GM21367 (cell line): Measurements from ENCODE around the gene PTK7.
"Not testable (repeated sequence)": the region's sequence is repeated elsewhere in the genome, so short reads cannot be mapped to it uniquely, and the experiment has no call there.

ENCODE experiments used
- ATAC-seq: cut with Tn5 transposase; IDR thresholded peaks from one replicate; pipeline ENCODE4 v1.9.1; 2021; ENCODE audit not compliant: unreplicated experiment

PTK7 gene

DNA sequence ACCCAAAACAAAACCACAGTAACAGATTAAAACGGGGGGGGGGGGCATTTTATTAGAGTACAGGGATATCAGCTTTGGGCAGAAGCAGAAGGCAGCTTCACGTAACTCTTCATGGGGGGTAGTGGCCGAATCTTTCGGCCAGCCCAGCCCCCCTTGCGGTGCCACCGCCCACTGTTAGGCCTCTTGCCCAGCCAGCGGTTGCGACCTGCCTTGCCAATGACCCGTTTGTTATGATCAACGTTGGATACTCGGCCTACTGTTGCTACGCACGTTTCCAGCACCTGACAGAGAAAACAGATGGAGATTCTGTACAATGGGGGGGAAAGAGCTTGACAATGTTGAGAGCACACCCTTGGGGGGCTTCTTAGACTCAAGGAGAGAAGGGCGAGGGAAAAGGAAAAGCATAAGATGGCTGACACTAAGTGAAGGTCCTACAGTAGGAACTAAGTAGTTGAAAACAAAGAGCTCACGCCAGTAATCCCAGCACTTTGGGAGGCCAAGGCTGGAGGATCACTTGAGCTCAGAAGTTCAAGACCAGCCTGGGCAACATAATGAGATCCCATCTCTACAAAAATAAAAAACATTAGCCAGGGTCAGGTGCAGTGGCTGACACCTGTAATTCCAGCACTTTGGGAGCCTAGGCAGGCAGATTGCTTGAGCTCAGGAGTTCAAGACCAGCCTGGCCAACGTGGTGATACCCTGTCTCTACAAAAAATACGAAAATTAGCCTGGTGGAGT is 21.7 kb upstream of the PTK7 start:
- ATAC-seq: no peak

DNA sequence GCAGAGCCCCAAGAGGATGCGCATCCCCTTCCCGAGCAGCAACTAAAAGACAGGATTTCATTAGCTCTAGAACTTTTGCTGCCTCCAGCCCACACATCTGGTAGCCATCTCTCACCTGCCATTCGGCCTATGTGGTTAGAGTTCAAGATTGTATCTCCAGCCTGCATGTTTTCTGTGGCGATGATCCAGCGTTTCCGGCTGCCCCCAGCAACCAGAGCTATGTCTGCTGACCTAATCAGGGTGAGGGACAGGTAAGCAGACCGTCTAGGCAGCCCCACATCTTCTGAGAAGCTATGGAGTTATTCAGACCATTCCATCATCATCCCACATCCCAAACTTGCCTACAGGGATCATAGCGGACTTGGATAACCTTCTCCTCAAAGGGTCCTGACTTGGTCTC is 20.1 kb upstream of the PTK7 start:
- ATAC-seq: no peak

DNA sequence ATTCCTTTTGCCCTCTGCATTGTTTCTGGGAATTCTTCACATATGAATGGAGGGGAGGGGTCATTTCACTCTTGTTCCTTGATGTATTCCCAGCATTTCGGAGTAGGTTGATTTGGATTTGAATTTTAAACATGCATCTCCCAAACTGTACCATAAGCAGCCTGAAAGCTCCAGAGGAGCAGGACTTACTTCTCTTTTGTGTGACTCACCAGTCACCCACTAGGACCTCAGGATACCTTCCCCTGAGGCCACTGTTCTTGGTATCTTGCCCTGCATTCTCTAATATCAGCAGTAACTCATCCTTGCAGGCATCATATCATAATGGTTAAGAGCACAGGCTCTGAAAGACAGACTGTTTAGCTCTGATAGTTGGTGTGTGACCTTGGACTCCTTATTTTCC is 17.6 kb upstream of the PTK7 start:
- ATAC-seq: no peak

DNA sequence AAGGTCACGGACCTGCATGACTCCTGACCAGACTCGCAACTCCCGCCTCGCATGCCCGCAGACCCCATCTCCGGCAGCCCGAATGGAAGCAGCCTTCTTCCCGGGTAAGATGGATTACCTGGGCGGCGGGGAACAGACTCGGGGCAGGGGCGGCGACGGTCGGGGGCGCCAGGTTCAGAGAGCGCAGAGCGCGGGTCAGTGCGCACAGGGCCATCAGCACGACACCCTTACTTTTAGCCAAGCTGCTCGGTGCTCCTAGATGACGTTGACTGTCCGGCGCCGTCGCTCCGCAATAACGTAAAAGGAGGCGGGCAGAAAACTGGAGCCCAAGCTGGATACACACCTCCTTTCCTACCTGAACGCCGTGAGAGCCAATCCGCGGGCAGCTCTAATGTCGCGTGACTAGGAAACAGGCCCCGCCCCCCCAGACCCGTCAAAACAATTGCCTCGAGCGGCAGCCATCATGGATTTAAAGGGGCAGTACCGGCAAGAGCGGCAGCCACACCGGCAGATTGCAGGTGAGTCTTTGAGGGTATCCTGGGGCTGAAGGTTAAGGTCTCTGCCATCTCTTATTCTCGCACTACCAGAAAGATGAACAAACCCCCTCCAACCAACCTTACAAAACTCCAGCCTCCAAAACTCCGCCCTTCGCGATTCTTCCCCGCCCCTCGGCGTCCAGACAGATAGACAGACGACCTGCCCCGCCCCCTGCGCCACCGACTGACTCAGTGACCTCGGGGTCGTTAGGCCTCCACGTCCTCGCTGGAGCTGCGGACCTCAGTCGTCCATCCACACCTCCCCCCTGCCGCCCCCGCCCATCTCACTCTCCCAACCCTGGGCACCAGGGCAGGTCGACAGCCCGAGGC is 16.7 kb upstream of the PTK7 start, which contains the start of the genes KLC4 and MRPL2:
KLC4 (plus strand) TSS at position 464 of the 866 bp plus-strand sequence. CDS start 1,705 bp downstream, outside the sequence.
MRPL2 (minus strand) TSS at position 267 of the 866 bp plus-strand sequence; CDS start at position 214, 53 bp downstream.
- ATAC-seq: peak; percentile 82

DNA sequence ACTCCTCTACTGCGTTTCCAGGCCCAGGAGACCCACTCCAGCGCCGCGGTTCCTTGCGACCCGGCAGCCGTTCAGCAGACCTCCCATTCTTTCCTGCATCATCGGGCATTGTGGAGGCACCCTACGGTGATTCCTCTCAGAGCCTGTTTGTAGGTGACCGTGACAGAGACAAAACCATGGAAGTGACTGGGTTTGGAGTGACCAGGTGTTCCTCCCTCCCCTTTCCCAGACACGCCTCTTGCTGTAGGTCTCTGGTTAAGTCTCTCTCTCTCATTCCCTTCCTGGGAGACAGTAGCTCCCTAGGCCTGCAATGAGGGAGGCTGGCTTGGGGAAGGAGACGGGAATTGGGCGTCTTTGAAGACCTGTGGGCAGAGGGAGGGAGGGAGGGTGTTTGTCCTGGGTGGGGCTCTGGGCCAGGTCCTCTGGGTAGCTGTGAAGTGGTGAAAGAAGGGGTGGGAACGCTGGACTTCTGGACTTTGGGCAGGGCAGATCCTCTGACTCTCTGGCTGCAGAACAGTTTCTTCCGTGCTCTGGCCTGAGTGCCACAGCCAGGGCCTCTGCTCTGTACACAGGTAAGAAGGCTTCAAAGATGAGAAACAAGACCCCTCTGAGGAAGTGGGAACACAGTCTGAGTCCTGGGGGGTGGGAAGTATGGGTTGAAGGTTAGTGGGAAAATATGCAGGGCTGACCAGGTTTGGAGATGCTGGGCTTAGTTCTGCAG is 15.9 kb upstream of the PTK7 start:
- no peak for ATAC-seq

DNA sequence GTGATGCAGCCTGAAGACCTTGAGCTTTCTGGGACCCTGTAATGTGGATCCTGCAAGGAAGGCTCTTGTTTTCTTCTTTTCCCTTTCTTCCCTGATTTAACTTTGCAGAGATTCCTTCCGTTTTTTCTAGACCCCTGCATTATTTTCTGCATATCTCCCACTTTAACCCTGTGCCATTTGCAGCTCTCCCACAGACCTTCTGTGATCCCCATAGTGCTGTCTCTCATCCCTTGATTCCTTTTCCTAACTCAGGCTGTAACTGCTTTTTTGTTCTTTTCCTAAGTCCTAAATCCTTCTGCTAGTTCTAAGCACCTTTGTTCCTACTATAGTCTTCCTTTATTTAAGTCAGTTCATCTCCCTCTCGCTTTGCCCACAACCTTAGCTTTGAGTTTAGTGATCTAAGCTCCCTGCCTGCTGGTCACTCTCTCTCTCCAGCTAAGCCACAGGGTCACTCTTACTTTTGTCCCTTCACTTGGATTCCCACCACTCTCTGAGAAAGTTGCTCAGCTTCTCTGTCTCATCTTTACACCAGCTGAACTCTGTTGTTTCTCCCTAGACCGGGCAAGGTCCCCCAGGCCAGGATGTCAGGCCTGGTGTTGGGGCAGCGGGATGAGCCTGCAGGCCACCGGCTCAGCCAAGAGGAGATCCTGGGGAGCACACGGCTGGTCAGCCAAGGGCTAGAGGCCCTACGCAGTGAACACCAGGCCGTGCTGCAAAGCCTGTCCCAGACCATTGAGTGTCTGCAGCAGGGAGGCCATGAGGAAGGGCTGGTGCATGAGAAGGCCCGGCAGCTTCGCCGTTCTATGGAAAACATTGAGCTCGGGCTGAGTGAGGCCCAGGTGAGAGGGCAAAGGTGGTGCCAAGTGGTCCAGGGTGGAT is 15.1 kb upstream of the PTK7 start:
- no peak for ATAC-seq

DNA sequence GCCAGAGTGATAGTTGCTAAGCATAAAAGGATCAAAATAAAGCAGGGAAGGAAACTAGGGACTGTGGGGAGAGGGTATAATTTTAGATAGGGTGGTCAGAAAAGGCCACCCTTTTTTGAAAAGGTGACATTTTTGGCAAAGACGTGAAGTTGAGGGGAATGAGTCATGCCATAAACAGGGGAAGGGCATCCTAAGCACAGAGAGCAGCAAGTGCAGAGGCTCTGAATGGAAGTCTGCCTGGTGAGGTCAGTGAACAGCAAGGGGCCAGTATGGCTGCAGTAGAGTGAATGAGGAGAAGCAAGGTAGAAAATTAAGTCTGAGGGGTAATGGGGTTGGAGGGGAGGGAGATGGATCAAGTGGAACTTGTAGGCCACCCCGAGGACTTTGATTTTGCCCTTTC is 14.3 kb upstream of the PTK7 start:
- ATAC-seq: no peak

DNA sequence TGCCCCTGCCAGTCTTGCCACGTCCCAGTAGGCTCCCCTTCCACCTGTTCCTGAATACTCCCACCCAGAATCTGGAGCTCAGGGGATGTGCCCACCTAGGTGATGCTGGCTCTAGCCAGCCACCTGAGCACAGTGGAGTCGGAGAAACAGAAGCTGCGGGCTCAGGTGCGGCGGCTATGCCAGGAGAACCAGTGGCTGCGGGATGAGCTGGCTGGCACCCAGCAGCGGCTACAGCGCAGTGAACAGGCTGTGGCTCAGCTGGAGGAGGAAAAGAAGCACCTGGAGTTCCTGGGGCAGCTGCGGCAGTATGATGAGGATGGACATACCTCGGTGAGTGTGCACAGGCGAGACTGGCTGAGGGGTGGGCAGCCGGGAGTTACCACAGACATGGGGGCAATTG is 13.3 kb upstream of the PTK7 start:
- no peak for ATAC-seq

DNA sequence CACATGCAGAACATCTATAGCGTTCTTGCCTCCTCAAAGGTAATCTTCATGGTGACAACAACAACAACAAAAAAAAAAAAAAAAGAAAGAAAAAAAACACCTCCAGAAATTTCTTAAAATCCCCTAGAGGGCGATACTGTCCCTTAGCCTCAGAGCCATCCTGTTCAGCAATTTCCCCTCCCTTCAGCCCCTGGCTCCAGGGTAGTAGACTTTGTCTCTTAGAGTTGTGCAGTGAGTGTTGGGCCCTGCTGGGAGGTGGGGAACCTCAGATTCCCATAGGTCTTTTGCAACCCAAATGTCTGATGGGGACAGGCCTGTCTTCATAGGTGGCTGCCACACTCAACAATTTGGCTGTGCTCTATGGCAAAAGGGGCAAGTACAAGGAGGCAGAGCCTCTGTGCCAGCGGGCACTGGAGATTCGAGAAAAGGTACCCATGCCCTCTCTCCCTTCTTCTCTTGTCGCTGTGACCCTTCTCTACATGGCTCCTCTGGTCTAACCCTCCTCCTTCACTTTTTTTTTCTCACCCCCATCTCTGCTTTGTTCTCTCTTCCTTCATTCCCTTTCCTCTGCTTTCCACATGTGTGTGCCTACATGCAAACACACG is 6.0 kb upstream of the PTK7 start:
- ATAC-seq: no peak

DNA sequence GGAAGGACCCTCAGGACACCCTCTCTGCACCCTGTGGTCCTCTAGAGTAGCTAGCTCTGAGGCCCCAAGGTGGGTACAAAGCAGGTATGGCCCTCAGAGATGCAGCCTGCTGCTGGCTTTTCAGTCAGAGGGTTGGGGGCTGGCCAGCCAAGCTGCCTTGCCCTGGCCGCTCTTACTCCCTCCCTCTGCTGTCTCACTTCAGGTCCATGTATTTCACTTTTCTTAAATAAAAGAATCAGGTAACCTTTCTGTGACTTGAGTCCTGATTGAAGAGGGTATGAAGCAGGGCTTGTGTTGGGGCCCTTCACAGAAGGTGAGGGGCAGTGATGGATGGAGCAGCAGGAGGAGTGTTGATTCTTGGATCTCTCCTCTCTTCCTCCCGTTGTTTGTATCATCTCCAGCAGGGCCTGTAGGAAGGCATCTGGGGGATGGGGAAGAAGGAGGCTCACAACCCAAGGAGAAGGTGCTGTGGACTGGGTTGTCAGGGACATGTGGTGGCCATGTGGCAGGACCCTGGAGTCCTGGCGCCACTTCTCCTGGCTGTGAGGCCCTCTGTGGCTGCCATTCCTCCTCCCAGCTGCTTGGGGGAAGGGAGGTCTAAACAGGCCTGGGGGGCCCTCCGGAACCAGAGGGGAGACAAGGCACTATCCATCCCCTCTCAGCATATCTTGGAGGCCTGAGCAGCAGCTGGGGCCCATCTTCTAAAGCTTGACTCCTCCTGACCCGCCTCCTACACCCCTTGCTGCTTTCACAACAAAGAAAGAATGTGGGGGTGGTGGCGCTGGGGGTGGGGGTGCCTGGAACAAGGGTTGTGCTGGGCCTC is 1.1 kb upstream of the PTK7 start:
- ATAC-seq: no peak

DNA sequence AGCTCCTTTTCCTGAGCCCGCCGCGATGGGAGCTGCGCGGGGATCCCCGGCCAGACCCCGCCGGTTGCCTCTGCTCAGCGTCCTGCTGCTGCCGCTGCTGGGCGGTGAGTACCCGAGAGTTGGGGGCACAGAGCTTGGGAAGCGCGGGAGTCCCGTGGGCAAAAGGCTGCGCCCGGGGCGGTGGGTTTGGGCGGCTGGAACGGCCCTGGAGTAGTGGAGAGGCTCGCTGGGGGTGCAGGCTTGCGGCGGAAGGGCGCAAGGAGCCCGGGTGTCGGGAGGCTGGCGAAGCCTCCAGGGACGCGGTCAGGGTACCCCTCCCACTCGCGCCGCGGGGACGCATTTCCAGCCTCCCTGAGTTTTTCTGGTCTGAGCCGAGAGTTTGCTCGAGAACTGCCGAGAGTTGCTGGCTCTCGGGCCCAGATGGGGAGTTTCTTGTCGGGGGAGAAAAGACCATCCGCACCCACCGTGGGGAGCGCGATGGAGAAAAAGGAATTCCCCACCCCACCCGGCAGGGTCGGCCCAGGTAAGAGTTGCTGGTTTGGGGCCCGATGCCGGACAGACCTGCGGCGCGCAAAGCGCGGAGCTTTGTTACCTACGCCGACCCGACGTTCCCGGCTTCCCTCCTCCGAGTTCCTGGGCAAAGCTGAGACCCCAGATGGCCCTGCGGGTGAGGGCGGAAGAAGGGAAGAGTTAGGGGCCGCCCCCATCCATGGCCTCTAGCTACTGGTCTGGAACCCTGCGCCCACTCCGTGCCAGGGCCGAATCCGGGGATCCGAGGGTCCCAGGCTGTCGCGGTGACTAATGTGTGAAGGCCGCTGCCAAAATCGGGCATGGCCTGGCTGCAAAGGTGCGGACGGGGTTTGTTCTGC is 584 bp downstream of the PTK7 start:
- no peak for ATAC-seq

DNA sequence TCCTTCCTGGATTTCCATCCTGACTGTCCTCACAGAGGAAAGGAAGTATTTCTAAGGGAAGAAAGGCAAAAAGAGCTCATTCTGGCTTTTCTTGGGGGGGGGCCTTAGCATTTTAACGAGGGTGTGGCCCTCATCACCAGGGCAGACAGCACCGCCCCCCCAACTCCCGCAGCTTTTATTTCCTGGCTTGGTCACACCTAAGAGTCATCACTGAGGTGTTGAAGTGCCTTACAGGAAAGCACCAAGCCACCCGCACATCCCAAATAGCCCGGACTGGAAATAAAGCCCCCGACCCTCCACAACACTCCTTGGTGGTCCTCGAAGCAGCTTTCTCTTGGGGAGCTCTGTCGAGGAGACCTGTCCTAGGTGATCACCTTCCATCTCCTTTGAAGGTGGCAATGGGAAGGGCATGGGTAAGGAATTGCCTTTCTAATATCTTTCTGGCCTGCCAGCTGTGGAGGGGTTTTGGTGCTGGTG is 1.3 kb downstream of the PTK7 start:
- ATAC-seq: no peak

DNA sequence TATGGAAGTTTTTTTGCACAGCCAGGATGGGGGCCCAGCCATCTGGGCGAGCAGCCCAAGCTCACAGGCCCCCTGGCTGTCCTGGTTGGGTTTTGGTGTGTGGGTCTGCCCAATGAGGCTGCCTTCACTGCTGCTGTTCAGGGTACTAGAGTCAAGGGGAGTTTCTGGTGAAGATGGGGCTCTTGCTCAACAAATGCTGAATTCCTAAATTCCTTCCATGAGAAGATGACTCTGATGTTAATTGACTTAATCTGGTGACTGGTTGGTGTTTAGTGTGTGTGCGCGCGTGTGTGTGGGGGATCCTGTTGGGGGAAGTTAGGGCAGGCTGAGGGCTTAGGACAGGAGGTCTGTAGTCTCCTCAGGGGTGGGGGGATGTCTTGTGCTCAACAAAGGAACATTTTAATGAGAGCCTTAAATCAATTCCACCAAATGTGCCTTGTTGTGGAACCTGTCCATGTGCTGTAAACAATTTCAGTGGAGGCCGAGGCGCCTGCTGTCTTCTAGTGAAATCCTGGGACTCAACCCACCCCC is 1.9 kb downstream of the PTK7 start:
- ATAC-seq: no peak

DNA sequence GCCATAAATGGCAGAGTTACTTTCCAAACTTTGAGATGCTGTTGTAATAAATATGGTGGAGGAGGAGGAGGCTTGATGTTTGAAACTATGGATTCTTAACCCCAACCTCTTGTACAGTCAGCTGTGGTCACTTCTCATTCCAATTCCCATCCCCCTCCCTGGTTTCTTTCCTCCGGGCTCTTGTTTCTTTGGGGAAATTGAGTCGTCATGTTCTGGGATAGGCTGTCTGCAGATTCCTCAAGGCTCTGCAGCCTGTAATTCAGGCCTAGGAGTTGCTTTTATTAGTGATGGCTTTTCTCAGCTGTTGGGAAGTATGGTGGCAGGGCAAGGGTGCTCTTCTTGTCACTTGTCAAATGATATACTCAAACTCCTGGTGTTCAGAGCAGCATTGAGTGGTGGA is 2.6 kb downstream of the PTK7 start:
- no peak for ATAC-seq

DNA sequence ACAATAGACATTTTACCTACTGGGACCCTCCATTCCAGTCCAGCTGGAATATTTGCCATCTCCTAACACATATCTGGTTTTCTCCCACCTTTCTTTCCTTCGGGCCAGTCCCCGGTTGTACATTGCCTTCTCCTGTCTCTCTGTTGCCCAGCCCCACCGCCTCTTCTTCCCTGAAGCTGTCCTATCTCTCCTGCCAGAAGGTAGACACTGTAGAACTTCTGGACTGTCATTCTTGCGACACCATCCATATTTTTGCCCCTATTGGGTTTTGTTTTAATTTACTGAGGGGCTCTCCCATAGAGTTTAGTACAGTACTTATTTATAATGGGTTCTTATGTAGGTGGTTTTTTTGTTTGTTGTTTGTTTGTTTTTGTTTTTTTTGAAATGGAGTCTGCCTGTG is 4.9 kb downstream of the PTK7 start:
- ATAC-seq: no peak

DNA sequence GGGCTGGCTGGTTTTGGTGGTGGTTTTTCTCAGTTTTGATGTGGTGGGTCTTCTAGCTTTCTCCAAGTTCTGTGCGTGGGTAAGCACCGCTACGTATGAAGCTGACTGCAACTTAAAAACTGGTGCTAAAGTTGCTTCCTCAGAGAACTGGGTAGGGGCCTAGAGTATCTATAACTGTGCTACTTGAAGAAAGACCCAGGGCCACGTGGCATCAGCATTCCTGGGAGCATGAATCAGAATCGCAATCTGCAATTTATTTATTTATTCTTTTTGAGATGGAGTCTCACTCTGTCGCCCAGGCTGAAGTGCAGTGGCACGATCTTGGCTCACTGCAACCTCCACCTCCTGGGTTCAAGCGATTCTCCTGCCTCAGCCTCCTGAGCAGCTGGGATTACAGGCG is 5.8 kb downstream of the PTK7 start:
- ATAC-seq: not testable (repeated sequence)

DNA sequence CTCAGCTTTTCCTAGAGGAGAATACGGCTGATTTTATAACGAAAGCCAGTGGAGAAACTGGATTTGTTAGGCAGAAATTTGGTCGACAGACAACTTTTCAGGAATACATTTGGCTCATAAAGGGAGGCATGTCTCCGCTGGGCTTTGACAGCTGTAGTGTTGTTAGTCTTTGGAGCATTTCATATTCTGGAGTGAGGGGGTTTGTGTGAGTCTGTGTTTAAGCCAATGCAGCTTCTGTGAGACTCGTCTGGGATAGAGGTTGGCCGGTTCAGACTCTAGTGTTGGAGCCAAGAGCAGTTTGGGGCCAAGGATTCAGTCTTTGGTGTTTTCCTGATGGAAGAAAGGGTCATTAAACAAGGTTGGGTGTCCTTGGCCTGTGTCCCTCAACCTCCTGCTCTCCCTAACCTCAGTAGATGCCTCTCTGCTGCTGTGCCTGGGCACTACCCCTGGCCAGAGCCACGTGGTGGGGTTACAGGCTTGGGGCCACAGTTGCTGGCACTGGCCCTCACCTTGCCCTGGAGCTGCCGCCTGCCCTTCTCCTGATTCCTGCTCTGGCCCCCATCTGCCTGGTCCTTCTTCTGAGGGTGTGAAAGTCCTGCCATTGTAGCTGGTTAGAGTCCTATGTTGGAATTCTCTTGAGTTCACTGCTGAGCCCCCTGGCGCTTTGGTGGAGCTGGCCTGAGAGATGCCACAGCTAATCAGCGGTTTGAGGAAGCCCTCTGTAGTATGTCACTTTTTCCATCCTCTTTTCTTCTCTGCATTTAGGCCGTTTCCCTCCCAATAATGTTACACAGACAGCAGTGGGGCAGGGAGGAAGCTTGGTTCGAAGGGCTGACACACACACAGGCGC is 6.9 kb downstream of the PTK7 start:
- no peak for ATAC-seq
